GM21619 (cell line): ENCODE results near the gene AKAP12.
"Not testable (repeated sequence)": the region's sequence is repeated elsewhere in the genome, so short reads cannot be mapped to it uniquely, and the experiment has no call there.

Source experiments
- ATAC-seq: cut with Tn5 transposase; IDR thresholded peaks from one replicate; pipeline ENCODE4 v1.9.1; 2021; ENCODE audit not compliant: unreplicated experiment

AKAP12 gene

GRCh38 chr6:151376440-151376839 lies 136.7 kb downstream of the AKAP12 start:
- ATAC-seq, result no peak

GRCh38 chr6:151377095-151377494 lies 137.3 kb downstream of the AKAP12 start:
- no peak for ATAC-seq

- ATAC-seq, result peak; percentile 66
These were observed 140.4 kb downstream of the AKAP12 start for GRCh38 chr6:151379933-151380847.

GRCh38 chr6:151380848-151381205 lies 141.1 kb downstream of the AKAP12 start:
- no peak for ATAC-seq

- ATAC-seq, result no peak
These were observed 142.0 kb downstream of the AKAP12 start for GRCh38 chr6:151381722-151382121.

GRCh38 chr6:151382631-151383030 lies 142.9 kb downstream of the AKAP12 start:
- not testable (repeated sequence) for ATAC-seq

GRCh38 chr6:151384151-151384550 lies 144.4 kb downstream of the AKAP12 start:
- ATAC-seq, result no peak

- no peak for ATAC-seq
These were observed 145.4 kb downstream of the AKAP12 start for GRCh38 chr6:151385177-151385576.

GRCh38 chr6:151387175-151387970 lies 147.6 kb downstream of the AKAP12 start:
- no peak for ATAC-seq

GRCh38 chr6:151388236-151388635 lies 148.5 kb downstream of the AKAP12 start:
- no peak for ATAC-seq

- ATAC-seq, result no peak
These were observed 149.3 kb downstream of the AKAP12 start for GRCh38 chr6:151388997-151389617.

GRCh38 chr6:151389618-151390275 lies 150.0 kb downstream of the AKAP12 start:
- ATAC-seq, result peak; percentile 54

- ATAC-seq, result peak; percentile 74
These were observed 150.6 kb downstream of the AKAP12 start for GRCh38 chr6:151390276-151390850.

GRCh38 chr6:151390851-151391470 lies 151.2 kb downstream of the AKAP12 start:
- ATAC-seq, result peak; percentile 10

GRCh38 chr6:151391471-151392413 lies 152.0 kb downstream of the AKAP12 start, which contains the start of gene ZBTB2:
Gene ZBTB2 (minus strand): TSS chr6:151391559. CDS start chr6:151373637, 17,922 bp downstream.
- peak; percentile 11 for ATAC-seq

GRCh38 chr6:151392427-151392826 lies 152.7 kb downstream of the AKAP12 start:
- ATAC-seq, result no peak

- ATAC-seq, result no peak
These were observed 153.6 kb downstream of the AKAP12 start for GRCh38 chr6:151393410-151393809.

GRCh38 chr6:151399679-151400078 lies 159.9 kb downstream of the AKAP12 start:
- ATAC-seq, result no peak

- no peak for ATAC-seq
These were observed 160.7 kb downstream of the AKAP12 start for GRCh38 chr6:151400473-151400872.
